ENCODE results near the gene CTLA4. TPM values are rescaled to one million over a fixed set of nuclear protein-coding genes. Genes with fewer than 3 reads are reported as not detected.

Gene CTLA4
- polyA plus RNA-seq, 1 donor (not counting 4 experiments of a cell fraction or from before 2014, with no cell fraction given): not detected

DNA sequence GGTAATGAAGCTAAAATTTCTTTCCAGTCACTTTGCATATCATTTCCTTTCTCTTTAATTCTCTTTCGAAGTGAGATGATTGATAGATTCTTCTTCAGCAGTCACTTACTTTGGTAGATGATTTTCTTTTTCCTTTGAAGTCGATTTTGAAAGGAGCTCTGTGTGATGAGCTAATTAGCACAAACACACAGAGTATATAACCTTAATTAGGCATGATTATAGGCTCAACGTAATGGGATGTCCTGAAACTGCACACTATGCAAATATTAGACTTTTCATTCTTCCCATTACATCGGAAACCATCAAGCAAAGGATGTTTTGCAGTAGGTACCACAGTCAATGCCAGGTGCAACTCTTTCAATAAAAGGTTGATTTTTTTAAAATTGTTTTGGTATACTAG lies 6.4 kb upstream of the CTLA4 start:
- no peak overlapping the region for H3K27ac ChIP-seq (ENCODE audit: control insufficient read depth, insufficient read depth, low read length)
- no peak overlapping the region for H2AFZ ChIP-seq (ENCODE audit: control insufficient read depth, low read length)
- no peaks in the 10 kb centered on the region for H3K79me2 ChIP-seq (ENCODE audit: control insufficient read depth, insufficient read depth, low read length)
- H4K20me1 ChIP-seq (ENCODE audit: control insufficient read depth, extremely low read depth, insufficient read depth, low read length): no peaks in the 10 kb centered on the region
- H3K4me2 ChIP-seq (ENCODE audit: control insufficient read depth, extremely low read depth, insufficient read depth, low read depth, low read length): no peak overlapping the region
- no peak overlapping the region for H3K9ac ChIP-seq (ENCODE audit: control insufficient read depth, extremely low read depth, insufficient read depth, low read length)
- no peak overlapping the region for H3K4me3 ChIP-seq (ENCODE audit: control insufficient read depth in 2 of 3, extremely low read depth in 1 of 3, insufficient read depth in 2 of 3, low read depth in 1 of 3, low read length in 3 of 3)
- no peaks in the 10 kb centered on the region for H3K9me3 ChIP-seq (ENCODE audit: control insufficient read depth, low read depth, low read length)
- no peaks in the 10 kb centered on the region for H3K4me1 ChIP-seq (ENCODE audit: control insufficient read depth, extremely low read depth, insufficient read depth, low read length)
- no peaks in the 10 kb centered on the region for H3K36me3 ChIP-seq (ENCODE audit: control insufficient read depth in 2 of 2, extremely low read depth in 1 of 2, insufficient read depth in 2 of 2, low read length in 2 of 2)
- FAIRE-seq (no peak), DNase-seq (ENCODE audit: low read depth, low spot score) (no peak)
- dilution Hi-C loops (cut with MboI; ENCODE audit: extremely low pct_ligation_motif_present, low sequenced_read_pairs): no loop called here
- H3K9me1 ChIP-seq (ENCODE audit: control insufficient read depth, extremely low read depth, insufficient read depth, low read length): no peaks in the 10 kb centered on the region
- TF ChIP-seq EZH2 (IDR thresholded peaks at IDR 0.05; ENCODE audit: low read length): no peak
- no peaks in the 10 kb centered on the region for H3K27me3 ChIP-seq (ENCODE audit: control insufficient read depth, extremely low read depth, insufficient read depth, low read length)

DNA sequence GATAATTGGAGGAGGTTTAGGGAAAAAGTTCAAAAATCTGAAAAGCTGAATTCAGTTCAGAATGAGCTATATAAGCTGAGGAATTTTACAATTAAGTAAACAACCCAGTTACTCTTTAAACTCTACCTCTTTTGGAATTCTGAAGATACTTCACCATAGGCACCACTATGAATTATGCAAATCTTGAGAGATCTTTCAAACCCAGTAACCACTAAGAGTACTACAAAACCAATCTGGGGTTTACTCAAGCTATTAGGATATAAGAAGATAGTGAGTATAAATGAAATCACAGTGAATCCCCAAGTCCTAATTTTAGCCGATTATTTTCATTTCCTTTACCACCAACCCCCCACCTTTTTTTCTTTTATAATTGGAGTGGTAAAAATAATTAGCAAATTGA lies 6.0 kb upstream of the CTLA4 start:
- Histone ChIP-seq H3K9me3 (ENCODE audit: control insufficient read depth, low read depth, low read length) (no peaks in the 10 kb centered on the region), H2AFZ (ENCODE audit: control insufficient read depth, low read length) (no peak overlapping the region), H3K27me3 (ENCODE audit: control insufficient read depth, extremely low read depth, insufficient read depth, low read length) (no peaks in the 10 kb centered on the region), H3K79me2 (ENCODE audit: control insufficient read depth, insufficient read depth, low read length) (no peaks in the 10 kb centered on the region), H3K27ac (ENCODE audit: control insufficient read depth, insufficient read depth, low read length) (no peak overlapping the region), H3K4me2 (ENCODE audit: control insufficient read depth, extremely low read depth, insufficient read depth, low read depth, low read length) (no peak overlapping the region), H3K36me3 (ENCODE audit: control insufficient read depth in 2 of 2, extremely low read depth in 1 of 2, insufficient read depth in 2 of 2, low read length in 2 of 2) (no peaks in the 10 kb centered on the region), H3K9me1 (ENCODE audit: control insufficient read depth, extremely low read depth, insufficient read depth, low read length) (no peaks in the 10 kb centered on the region), H3K4me1 (ENCODE audit: control insufficient read depth, extremely low read depth, insufficient read depth, low read length) (no peaks in the 10 kb centered on the region), H4K20me1 (ENCODE audit: control insufficient read depth, extremely low read depth, insufficient read depth, low read length) (no peaks in the 10 kb centered on the region), H3K9ac (ENCODE audit: control insufficient read depth, extremely low read depth, insufficient read depth, low read length) (no peak overlapping the region), H3K4me3 (ENCODE audit: control insufficient read depth in 2 of 3, extremely low read depth in 1 of 3, insufficient read depth in 2 of 3, low read depth in 1 of 3, low read length in 3 of 3) (no peak overlapping the region)
- TF ChIP-seq, protein P1, sequence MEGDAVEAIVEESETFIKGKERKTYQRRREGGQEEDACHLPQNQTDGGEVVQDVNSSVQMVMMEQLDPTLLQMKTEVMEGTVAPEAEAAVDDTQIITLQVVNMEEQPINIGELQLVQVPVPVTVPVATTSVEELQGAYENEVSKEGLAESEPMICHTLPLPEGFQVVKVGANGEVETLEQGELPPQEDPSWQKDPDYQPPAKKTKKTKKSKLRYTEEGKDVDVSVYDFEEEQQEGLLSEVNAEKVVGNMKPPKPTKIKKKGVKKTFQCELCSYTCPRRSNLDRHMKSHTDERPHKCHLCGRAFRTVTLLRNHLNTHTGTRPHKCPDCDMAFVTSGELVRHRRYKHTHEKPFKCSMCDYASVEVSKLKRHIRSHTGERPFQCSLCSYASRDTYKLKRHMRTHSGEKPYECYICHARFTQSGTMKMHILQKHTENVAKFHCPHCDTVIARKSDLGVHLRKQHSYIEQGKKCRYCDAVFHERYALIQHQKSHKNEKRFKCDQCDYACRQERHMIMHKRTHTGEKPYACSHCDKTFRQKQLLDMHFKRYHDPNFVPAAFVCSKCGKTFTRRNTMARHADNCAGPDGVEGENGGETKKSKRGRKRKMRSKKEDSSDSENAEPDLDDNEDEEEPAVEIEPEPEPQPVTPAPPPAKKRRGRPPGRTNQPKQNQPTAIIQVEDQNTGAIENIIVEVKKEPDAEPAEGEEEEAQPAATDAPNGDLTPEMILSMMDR (optimal IDR thresholded peaks at IDR 0.05 in 1 of 3, IDR thresholded peaks at IDR 0.05 in 1 of 3, conservative IDR thresholded peaks at IDR 0.05 in 1 of 3; ENCODE audit: extremely low read depth in 1 of 3, insufficient read depth in 2 of 3, low read length in 3 of 3): no peak
- no peak for TF ChIP-seq EZH2 (IDR thresholded peaks at IDR 0.05; ENCODE audit: low read length)
- dilution Hi-C loops (cut with MboI; ENCODE audit: extremely low pct_ligation_motif_present, low sequenced_read_pairs): no loop called here
- DNase-seq (ENCODE audit: low read depth, low spot score): no peak
- no peak for FAIRE-seq

Data from keratinocyte (primary cell).